Measurements from ENCODE around the gene KSR2.

The KSR2 gene

GRCh38 chr12:117404203-117404853, 564.5 kb downstream of the KSR2 start:
- DNase-seq (ENCODE audit: low read depth) = no peak
- TF ChIP-seq CTCF (IDR thresholded peaks at IDR 0.05; ENCODE audit: insufficient read depth, low read depth, low read length, missing control alignments) = no peak
- no peak overlapping the region for H3K4me3 ChIP-seq (ENCODE audit: low read depth, low read length)

GRCh38 chr12:117403586-117404139, 565.1 kb downstream of the KSR2 start:
- H3K4me3 ChIP-seq (ENCODE audit: low read depth, low read length) = no peak overlapping the region
- no peak for TF ChIP-seq CTCF (IDR thresholded peaks at IDR 0.05; ENCODE audit: insufficient read depth, low read depth, low read length, missing control alignments)
- DNase-seq (ENCODE audit: low read depth) = no peak
